SU-DHL-6 (cell line): ENCODE results near the gene CCDC180.

ENCODE experiments used
- H2AFZ ChIP-seq: fragments of 200-600 bp; sonication (generic); 2 replicates; pipeline ENCODE4 v1.6.1; 2014; ENCODE audit warnings: low read depth, mild to moderate bottlenecking, moderate library complexity, mixed read lengths, antibody characterized with exemption, low read length; ENCODE audit not compliant: severe bottlenecking
- H3F3A ChIP-seq: fragments of 200-600 bp; shearing (Covaris generic); 2 replicates; pipeline ENCODE4 v1.6.0; 2016; ENCODE audit warnings: antibody characterized with exemption, mild to moderate bottlenecking; ENCODE audit not compliant: insufficient read depth
- H3K27ac ChIP-seq: fragments of 200-600 bp; sonication (generic); 2 replicates; pipeline ENCODE4 v1.5.1; 2016; ENCODE audit warnings: low read depth, mild to moderate bottlenecking, low read length, moderate library complexity, mixed read lengths
- H3K27me3 ChIP-seq: fragments of 200-600 bp; sonication (generic), shearing (Covaris generic); 2 replicates; pipeline ENCODE4 v1.6.0; 2014; ENCODE audit warnings: mild to moderate bottlenecking, low read length
- H3K36me3 ChIP-seq: fragments of 200-600 bp; sonication (generic); 2 replicates; pipeline ENCODE4 v1.6.1; 2014; ENCODE audit warnings: mild to moderate bottlenecking, low read length, mixed read lengths
- H3K4me2 ChIP-seq: fragments of 300-600, 200-600 bp; shearing (Covaris generic), sonication (generic); 2 replicates; pipeline ENCODE4 v1.6.0; 2014; ENCODE audit warnings: low read length, low read depth, mild to moderate bottlenecking; ENCODE audit not compliant: poor library complexity, severe bottlenecking
- H3K4me3 ChIP-seq: fragments of 200-600 bp; sonication (generic); 2 replicates; pipeline ENCODE4 v1.5.1; 2014; ENCODE audit warnings: antibody characterized with exemption, low read length, mild to moderate bottlenecking, mixed read lengths; ENCODE audit not compliant: insufficient read depth, poor library complexity, severe bottlenecking
- H3K79me2 ChIP-seq: fragments of 200-600 bp; sonication (generic); 2 replicates; pipeline ENCODE4 v1.6.1; 2014; ENCODE audit warnings: mild to moderate bottlenecking, low read length, moderate library complexity; ENCODE audit not compliant: insufficient read depth
- H3K9ac ChIP-seq: fragments of 200-600 bp; sonication (generic); 2 replicates; pipeline ENCODE4 v1.7.0; 2014; ENCODE audit warnings: mild to moderate bottlenecking, low read length
- H3K9me2 ChIP-seq: fragments of 200-600 bp; sonication (generic); replicated peaks from 2 replicates; pipeline ENCODE4 v1.6.1; 2014; ENCODE audit warnings: low read length; ENCODE audit not compliant: insufficient read depth
- H3K9me3 ChIP-seq: fragments of 200-600 bp; sonication (generic); 2 replicates; pipeline ENCODE4 v1.6.1; 2014; ENCODE audit warnings: low read length, mixed read lengths; ENCODE audit not compliant: insufficient read depth
- H4K20me1 ChIP-seq: fragments of 200-600 bp; sonication (generic); 2 replicates; pipeline ENCODE4 v1.6.1; 2014; ENCODE audit warnings: low read depth, mild to moderate bottlenecking, antibody characterized with exemption, low read length, moderate library complexity, mixed read lengths
- EZH2phosphoT487 ChIP-seq: fragments of 200-600 bp; sonication (generic), shearing (Covaris generic); conservative IDR thresholded peaks from 2 replicates; pipeline ENCODE4 v1.6.1; 2018; ENCODE audit warnings: mild to moderate bottlenecking, antibody characterized with exemption, low read length, moderate library complexity, mixed read lengths
- TF ChIP-seq, protein P1 (sequence below): fragments of 200-600 bp; sonication (generic); IDR thresholded peaks from one replicate; pipeline ENCODE4 v1.5.1; 2017; ENCODE audit warnings: antibody characterized with exemption, mild to moderate bottlenecking, low read length, moderate library complexity; ENCODE audit not compliant: insufficient read depth, poor library complexity, severe bottlenecking

The CCDC180 gene

DNA sequence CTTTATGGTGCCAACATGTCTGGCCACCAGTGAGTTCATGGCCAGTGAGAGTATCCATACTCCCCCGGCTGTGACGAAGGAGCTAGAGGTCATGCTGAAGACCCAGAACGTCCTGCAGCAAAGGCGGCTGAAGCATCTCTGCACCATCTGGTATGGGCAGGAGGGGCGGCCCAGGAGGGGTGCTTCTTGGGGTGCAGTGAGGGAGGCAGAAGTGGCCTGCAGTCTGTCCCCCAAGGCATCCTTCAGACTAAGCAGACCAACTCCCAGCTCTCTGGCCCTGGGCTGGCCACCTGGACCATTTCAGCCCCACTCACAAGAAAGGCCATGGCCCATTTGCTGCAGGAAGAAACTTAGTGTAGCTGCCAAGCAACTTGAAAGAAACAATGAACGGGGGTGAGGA, 11.0 kb downstream of the CCDC180 start:
- Histone ChIP-seq H3F3A (no peaks in the 10 kb centered on the region), H3K36me3 (no peaks in the 10 kb centered on the region), H3K9me2 (no peaks in the 10 kb centered on the region), H3K79me2 (no peaks in the 10 kb centered on the region), H3K4me3 (no peak overlapping the region), H3K9me3 (no peaks in the 10 kb centered on the region), H4K20me1 (no peaks in the 10 kb centered on the region), H3K9ac (no peak overlapping the region), H3K4me2 (no peak overlapping the region), H2AFZ (no peak overlapping the region), H3K27ac (no peak overlapping the region), H3K27me3 (no peaks in the 10 kb centered on the region)
- TF ChIP-seq EZH2phosphoT487 = no peak
- TF ChIP-seq, protein P1, sequence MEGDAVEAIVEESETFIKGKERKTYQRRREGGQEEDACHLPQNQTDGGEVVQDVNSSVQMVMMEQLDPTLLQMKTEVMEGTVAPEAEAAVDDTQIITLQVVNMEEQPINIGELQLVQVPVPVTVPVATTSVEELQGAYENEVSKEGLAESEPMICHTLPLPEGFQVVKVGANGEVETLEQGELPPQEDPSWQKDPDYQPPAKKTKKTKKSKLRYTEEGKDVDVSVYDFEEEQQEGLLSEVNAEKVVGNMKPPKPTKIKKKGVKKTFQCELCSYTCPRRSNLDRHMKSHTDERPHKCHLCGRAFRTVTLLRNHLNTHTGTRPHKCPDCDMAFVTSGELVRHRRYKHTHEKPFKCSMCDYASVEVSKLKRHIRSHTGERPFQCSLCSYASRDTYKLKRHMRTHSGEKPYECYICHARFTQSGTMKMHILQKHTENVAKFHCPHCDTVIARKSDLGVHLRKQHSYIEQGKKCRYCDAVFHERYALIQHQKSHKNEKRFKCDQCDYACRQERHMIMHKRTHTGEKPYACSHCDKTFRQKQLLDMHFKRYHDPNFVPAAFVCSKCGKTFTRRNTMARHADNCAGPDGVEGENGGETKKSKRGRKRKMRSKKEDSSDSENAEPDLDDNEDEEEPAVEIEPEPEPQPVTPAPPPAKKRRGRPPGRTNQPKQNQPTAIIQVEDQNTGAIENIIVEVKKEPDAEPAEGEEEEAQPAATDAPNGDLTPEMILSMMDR = no peak

DNA sequence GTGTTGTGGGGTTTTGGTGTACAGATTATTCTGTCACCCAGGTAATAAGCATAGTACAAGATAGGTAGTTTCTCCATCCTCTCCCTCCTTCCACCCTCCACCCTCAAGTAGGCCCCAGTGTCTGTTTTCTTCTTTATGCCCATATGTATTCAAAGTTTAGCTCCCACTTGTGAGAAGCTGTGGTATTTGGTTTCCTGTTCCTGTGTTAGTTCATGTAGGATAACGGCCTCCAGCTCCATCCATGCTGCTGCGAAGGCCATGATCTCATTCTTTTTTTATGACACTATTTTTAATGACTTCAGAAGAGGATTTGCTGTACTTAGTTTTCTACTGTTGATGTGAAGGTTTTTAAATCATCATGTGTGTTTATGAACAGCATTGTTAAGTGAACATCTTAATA, 11.9 kb downstream of the CCDC180 start:
- Histone ChIP-seq H4K20me1 (no peaks in the 10 kb centered on the region), H3K4me3 (no peak overlapping the region), H3K4me2 (no peak overlapping the region), H3K9me2 (no peaks in the 10 kb centered on the region), H3K9ac (no peak overlapping the region), H2AFZ (no peak overlapping the region), H3F3A (no peaks in the 10 kb centered on the region), H3K27me3 (no peaks in the 10 kb centered on the region), H3K79me2 (no peaks in the 10 kb centered on the region), H3K36me3 (no peaks in the 10 kb centered on the region), H3K9me3 (no peaks in the 10 kb centered on the region), H3K27ac (no peak overlapping the region)
- TF ChIP-seq EZH2phosphoT487 = no peak
- TF ChIP-seq, protein P1 = no peak

DNA sequence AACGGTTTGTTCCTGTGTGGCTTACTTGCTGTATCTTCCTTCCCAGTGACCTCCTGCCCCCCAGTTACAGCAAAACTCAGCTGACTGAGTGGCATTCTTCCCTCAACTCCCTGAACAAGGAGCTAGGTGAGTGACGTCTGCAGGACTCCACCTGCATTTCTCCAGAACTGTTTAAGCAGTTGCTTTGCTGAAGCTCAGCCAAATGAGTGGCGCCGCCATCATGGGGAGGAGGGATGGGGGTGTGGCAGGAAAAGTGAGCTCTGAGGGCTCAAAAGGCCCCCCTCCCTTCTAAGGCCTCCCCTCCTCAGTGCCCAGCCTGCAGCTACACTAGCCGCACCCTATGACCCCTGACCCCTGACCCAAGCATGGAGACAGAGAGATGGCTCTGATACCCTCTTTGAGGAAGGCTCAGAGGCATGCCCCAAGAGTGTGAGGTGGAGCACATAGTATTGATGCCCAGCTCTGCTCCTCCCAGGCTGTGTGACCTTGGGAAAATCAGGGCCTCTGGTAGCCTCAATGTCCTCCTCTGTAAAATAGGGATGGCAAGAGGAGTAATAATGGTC, 12.7 kb downstream of the CCDC180 start:
- no peaks in the 10 kb centered on the region for H3K27me3 ChIP-seq
- H2AFZ ChIP-seq = no peak overlapping the region
- TF ChIP-seq, protein P1 = no peak
- TF ChIP-seq EZH2phosphoT487 = no peak
- no peaks in the 10 kb centered on the region for H3K9me2 ChIP-seq
- no peaks in the 10 kb centered on the region for H3K9me3 ChIP-seq
- H3K27ac ChIP-seq = no peak overlapping the region
- H3K79me2 ChIP-seq = no peaks in the 10 kb centered on the region
- H3F3A ChIP-seq = no peaks in the 10 kb centered on the region
- H4K20me1 ChIP-seq = no peaks in the 10 kb centered on the region
- no peak overlapping the region for H3K4me3 ChIP-seq
- H3K4me2 ChIP-seq = no peak overlapping the region
- H3K36me3 ChIP-seq = no peaks in the 10 kb centered on the region
- H3K9ac ChIP-seq = no peak overlapping the region

DNA sequence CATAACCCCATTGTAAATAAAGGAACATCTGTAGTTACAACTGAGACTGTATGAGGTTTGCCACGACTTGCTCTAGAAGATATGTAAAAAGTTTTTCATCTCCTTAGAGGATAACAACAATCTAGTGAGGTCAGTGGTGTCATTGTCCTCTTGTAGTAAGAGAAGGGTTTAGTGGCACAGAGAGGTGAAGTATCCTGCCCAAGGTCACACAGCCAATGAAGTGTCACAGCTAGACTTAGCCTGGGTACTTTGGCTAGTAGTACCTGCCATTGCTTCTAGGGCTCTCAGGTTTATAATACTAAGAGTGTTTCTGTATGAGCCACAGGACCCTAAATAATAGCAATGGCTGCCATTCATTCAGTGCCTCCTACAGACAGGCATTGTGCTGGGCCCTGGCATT, 13.8 kb downstream of the CCDC180 start:
- H3K9ac ChIP-seq = no peak overlapping the region
- TF ChIP-seq EZH2phosphoT487 = no peak
- TF ChIP-seq, protein P1 = no peak
- H4K20me1 ChIP-seq = no peaks in the 10 kb centered on the region
- no peaks in the 10 kb centered on the region for H3K9me2 ChIP-seq
- no peak overlapping the region for H3K4me3 ChIP-seq
- H2AFZ ChIP-seq = no peak overlapping the region
- H3K27ac ChIP-seq = no peak overlapping the region
- no peaks in the 10 kb centered on the region for H3F3A ChIP-seq
- H3K4me2 ChIP-seq = no peak overlapping the region
- no peaks in the 10 kb centered on the region for H3K36me3 ChIP-seq
- no peaks in the 10 kb centered on the region for H3K79me2 ChIP-seq
- H3K9me3 ChIP-seq = no peaks in the 10 kb centered on the region
- H3K27me3 ChIP-seq = no peaks in the 10 kb centered on the region
